Glomerular visceral epithelial cell (primary cell): ENCODE data around the gene NCEH1.

ENCODE experiments used
- DNase-seq: peaks from one replicate; pipeline ENCODE4 v3.0.0-alpha.2; 2016; ENCODE audit errors: extremely low spot score

The NCEH1 gene

GRCh38 chr3:172581757-172582166 lies 129.1 kb downstream of the NCEH1 start:
- no peak for DNase-seq

- no peak for DNase-seq
These were observed 130.0 kb downstream of the NCEH1 start for GRCh38 chr3:172580680-172581401.
